Adrenal gland (tissue), 5 donors: Measurements from ENCODE around the gene RAB38.

ENCODE experiments used
- POLR2A ChIP-seq, 2 donors: fragments of 450-650 bp; IDR thresholded peaks; one replicate each; pipeline ENCODE4 v1.6.1; 2017; ENCODE audit warnings: antibody characterized with exemption in 2 of 2, mild to moderate bottlenecking in 2 of 2, moderate library complexity in 1 of 2
- TF ChIP-seq, protein P1 (sequence below), 6 experiments: fragments of 450-650 bp in 4 of 6; fragments of 200-600 bp in 2 of 6; sonication (generic) in 1 of 6; IDR thresholded peaks; 1 replicate in 5 of 6; 2 replicates in 1 of 6; pipeline versions ENCODE4 v1.5.1 to v1.8.0; 2016 to 2021; ENCODE audit warnings: antibody characterized with exemption in 6 of 6, mild to moderate bottlenecking in 2 of 6, moderate library complexity in 1 of 6
- donor health status: DM: no; HTN: no; CAD: no.

DNA sequence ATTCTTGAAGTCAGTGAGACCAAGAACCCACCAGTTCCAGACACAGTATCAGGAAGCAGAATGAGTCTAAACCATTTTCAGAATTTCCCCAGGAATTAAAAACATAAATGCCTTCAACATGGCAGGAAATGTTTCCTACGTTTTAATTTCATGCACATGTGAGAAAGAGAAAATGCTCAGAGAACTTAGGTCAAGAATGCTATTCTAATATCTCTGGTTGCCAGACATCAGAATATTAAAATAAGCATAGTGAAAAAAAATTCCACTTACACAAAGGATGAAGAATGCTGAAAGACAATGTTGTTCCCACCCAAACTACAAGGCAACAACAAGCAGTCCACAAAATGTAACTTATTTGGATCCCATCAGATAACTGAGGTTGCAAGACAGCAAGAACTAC, 104.8 kb downstream of the RAB38 start:
- TF ChIP-seq, protein P1, sequence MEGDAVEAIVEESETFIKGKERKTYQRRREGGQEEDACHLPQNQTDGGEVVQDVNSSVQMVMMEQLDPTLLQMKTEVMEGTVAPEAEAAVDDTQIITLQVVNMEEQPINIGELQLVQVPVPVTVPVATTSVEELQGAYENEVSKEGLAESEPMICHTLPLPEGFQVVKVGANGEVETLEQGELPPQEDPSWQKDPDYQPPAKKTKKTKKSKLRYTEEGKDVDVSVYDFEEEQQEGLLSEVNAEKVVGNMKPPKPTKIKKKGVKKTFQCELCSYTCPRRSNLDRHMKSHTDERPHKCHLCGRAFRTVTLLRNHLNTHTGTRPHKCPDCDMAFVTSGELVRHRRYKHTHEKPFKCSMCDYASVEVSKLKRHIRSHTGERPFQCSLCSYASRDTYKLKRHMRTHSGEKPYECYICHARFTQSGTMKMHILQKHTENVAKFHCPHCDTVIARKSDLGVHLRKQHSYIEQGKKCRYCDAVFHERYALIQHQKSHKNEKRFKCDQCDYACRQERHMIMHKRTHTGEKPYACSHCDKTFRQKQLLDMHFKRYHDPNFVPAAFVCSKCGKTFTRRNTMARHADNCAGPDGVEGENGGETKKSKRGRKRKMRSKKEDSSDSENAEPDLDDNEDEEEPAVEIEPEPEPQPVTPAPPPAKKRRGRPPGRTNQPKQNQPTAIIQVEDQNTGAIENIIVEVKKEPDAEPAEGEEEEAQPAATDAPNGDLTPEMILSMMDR (IDR thresholded peaks at IDR 0.05), result no peak
- TF ChIP-seq POLR2A (IDR thresholded peaks at IDR 0.05), result no peak
